Hypothalamus (tissue), 51 donors: ENCODE measurements around the gene DUSP6.

Source experiments
- DNase-seq, 51 donors: peaks; one replicate each; lab custom pipeline; 2025; lab: John Stamatoyannopoulos, UW

Gene DUSP6, protein sequence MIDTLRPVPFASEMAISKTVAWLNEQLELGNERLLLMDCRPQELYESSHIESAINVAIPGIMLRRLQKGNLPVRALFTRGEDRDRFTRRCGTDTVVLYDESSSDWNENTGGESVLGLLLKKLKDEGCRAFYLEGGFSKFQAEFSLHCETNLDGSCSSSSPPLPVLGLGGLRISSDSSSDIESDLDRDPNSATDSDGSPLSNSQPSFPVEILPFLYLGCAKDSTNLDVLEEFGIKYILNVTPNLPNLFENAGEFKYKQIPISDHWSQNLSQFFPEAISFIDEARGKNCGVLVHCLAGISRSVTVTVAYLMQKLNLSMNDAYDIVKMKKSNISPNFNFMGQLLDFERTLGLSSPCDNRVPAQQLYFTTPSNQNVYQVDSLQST

GRCh38 chr12:89352492-89353187 is at the start of gene DUSP6:
Gene DUSP6, minus strand, starts transcription at chr12:89352501. Its CDS starts 462 bp downstream, at chr12:89352039.
- peak; percentile 35 to 94 (median 86) for DNase-seq

GRCh38 chr12:89401433-89402058 is 49.2 kb upstream of the DUSP6 start:
- DNase-seq, result no peak

- DNase-seq, result no peak
Observed at GRCh38 chr12:89400415-89400814, 48.1 kb upstream of the DUSP6 start.

DNA sequence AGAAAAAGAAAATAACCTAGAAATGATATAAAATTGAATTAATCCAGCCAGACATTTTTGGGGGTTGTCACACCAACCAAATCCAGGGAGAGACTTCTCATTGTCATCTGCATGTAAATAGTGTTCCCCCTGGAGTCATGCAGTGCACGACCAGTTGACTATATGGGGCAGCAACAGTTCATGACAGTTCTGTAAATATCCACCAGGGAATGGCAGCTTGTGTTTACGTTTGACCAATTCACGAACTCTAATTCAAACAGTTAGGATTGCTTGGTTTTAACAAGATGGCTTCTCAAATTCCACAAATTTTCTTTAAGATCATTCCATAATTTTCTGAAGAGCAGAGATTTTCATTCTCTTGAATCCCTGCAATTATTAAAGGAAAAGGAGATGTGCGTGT is 43.4 kb upstream of the DUSP6 start:
- no peak for DNase-seq

DNA sequence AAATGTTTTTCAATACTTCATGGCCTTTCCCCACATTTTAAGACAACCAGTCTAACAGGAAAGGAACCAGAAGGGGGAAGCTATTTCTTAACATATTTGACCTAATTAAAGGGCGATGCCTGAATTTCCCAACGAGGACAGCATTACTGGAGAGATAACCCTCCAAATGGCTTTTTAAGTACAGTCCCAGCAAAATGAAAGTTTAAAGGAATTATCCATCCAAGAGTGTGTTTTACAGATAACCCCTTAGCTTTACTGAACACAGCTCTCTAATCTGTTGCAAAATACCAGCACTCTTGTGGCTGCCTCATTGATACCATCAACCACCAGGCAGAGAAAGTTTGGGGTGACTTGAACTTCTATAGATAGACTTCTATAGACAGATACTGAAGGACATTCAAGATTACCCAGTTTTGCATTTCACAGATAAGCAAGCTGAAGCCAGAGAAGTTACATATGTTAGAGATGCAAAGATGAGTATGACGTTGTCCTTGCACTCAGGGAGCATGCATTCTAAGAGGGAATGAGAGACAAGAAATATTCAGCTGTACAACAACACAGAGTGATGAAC is 41.3 kb upstream of the DUSP6 start:
- no peak for DNase-seq

GRCh38 chr12:89392391-89392790 is 40.1 kb upstream of the DUSP6 start:
- no peak for DNase-seq

DNA sequence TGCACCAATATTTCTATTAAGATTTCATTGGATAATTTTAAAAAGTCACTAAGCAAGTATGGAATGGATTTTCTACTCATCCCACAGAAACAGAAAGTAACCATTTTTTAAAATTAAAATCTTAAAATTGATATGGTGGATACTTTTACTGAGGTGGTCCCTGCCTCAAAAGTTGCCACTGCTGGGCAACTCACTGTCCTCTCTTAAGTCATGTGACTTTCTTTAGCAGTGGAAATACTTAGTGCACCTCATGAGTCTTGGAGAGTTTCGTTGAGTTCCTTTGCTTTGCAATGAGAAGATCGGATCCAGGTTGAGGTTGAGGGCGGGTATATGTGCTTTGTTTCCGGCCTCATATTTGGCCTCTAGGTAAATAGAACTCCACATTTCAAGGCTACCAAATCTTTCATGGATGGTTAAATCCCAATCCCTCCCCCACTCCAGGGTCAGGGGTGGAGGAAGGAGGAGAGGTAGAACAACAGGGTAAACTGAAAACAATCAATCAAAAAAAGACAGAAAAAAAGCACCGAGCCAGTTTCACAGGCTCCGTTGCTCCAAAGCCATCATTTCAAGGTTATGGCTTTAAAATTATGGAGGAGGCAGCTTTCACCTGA is 39.5 kb upstream of the DUSP6 start:
- no peak for DNase-seq

DNA sequence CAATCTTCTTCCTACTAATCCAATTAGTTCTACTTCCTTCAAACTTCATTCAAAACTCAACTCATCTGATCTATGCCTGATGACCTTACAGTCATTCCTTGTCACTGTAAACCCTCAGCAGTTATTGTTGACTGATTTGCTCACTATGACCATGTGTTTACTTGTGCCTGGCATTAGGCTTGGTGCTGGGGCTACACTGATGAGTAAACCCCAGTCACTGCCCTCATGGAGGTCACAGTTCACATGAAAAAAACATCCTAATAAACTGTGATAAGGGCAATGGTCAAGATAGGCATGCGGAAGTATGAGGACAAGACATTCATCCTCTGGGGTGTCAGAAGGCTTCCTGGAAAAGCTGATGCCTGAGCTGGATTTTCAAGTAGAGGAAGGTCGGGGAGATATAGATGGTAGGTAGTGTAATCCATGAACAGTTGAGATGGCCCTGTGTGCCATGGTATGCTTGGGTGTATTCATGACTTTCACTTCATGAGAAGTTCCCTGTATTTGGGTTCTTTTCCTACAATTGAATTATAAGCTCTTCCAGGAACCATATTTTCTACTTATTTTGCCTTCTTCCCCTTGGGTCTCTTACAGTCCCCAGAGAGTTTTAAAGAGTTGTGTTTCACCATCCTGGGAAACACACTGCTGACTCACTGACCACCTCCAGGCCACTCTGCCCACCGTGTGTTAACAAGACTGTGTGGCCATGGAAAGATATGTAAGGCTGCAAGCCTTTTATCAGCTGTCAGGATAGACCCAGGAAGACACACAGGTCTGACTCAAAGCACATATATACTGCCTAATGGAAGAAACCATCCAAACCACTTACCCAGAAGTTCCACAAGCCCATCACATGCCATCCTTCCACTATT is 38.7 kb upstream of the DUSP6 start:
- DNase-seq, result no peak

DNA sequence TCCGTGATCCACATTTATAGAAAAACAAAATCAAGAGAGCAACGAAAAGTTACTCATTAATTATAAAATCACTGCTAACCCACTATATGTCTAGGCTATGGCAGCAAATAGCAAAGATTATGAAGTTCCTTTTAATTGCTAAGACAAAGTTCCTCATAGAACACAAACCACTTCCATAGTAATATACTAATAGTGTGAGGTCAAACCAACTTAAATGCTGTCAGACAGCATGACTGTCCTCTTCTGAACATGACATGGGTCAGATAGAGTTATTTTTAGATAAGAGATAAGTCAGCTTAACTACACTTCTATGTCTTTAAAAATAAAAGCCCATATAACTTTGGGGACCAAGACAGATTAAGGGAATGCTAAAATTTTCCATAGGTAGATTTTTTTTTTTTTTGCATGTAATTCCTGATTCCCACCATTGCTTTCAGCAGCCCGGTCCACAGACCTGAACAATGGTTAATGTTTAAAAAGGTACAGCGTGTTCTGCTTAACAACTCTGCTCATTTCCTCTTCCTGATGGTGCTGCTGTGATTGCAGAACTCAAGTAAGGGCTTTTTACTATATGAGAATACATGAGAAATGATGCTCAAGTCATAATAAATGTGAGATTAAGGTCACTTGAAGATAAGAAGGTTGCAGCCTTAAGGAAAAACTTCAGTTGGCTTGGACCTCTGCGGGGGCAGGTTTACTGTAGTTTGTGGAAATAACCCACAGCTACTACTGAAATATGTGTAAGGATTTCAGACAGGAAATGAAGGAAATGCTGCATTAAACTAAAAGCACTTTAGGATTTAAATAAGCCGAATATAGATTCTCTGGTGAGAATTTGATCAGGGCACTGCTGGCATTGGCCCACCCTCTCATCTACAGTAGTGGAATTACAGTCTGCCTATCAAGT is 37.7 kb upstream of the DUSP6 start:
- no peak for DNase-seq

GRCh38 chr12:89386138-89386537 is 33.8 kb upstream of the DUSP6 start:
- no peak for DNase-seq

DNA sequence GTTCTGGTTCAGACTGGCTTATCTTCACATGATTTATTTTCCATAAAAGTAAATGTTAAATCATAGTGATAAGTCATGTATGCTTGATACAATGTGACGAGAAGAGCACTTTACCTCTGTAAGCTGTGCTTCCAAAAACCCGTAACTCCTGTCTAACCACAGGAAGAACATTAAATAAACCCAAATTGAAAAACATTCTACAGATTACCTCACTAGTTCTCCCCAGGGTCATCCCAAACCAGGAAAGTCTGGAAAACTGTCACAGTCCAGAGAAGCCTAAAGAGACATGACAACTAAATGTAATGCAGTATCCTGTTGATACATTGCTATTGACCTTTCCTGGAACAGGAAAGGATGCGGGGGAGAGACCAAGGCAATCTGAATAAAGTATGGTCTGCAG is 32.5 kb upstream of the DUSP6 start:
- DNase-seq, result no peak

DNA sequence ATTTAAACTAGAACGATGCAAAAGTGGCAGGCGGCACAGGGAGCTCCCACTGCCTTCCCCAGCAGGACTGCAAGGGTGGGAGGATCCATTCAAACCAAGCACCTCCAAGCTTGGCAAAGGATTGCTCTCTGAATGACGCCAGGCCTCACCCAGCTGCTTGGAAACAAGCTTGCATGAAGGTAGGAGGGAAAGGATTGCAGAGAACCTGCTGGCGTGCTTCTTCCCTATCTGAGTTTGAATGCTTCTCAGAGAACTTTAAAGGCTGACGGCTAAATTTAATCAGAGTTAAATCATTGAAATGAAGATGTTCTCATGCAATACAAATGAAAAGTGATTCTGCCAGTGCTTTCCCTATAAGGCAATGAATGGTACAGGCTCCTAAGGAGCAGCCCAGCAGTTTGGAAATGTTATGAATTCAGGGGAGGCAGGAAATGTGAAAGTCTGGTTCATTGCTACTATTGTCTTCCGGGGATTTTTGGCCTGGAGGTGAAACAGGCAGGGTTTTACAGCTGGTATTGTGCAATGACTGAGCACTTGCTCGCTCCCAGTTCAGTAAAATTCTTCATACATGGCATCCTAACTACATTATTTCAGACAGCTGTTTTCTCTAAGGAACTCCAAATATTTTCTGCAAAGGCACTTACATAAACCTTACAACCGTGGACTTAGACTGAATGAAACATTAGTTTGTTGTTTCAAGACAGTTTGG is 31.9 kb upstream of the DUSP6 start:
- peak in 23 of 51 donors; percentile 1 to 69 (median 19) for DNase-seq

GRCh38 chr12:89383235-89384049 is 31.1 kb upstream of the DUSP6 start:
- DNase-seq, result peak in 1 of 51 donors; percentile 3

DNA sequence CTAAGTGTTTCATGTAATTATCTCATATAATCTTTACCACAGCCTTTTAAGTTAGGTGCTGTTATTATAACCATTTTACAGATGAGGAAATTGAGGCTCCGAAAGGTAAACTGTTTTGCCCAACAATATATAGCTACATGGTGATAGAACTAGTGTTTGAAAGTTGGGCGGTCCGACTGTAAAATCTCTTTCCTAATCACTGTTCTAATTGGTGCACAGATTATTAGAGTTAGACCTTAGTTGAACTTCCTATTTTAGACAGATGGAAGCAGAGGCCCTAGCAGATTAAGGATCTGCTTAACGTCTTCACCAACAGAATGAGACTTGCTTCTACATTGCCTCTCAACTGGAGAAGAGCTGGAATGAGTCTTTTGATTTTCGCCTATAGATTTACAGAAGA is 30.0 kb upstream of the DUSP6 start:
- no peak for DNase-seq

DNA sequence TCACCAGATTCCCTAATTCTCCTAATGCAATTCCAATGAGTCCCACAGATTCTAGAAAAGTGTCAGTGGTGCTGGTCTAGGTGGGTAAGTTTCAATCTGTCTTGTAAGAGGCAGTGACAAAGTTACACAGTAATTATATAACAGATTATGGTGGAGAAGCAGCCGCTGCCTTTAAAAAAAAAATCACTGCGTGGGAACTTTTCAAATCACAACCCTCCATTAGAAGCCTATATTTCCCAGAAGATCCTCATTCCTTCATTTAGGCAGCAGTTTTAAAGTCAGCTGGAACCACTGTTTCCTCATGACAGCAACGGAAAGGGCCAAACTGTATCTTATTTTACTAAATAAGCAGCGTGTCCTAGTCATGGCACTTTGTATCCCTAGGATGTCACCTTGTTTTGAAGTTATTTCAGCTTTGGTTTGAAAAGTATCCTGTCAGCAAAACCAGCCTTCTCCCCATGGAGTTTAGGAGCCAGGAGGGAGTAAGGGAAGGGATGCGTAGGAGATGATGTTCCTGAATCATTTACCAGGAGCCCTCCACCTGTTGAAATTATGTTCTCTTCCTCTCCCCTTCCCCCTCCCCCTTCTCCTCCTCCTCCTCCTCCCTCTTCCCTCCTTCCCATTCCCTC is 27.7 kb upstream of the DUSP6 start:
- no peak for DNase-seq

- DNase-seq, result no peak
Observed at GRCh38 chr12:89379148-89379838, 27.0 kb upstream of the DUSP6 start.
